Uterus (tissue), 4 donors: ENCODE data around the gene LDLRAD2. TPM values are rescaled to one million over a fixed set of nuclear protein-coding genes. Genes with fewer than 3 reads are reported as not detected.
"Not testable (repeated sequence)": the region's sequence is repeated elsewhere in the genome, so short reads cannot be mapped to it uniquely, and the experiment has no call there.

Experiments
- DNase-seq, 2 donors: peaks; one replicate each; pipeline ENCODE4 v3.0.0-alpha.2; 2019 to 2020
- H3K27ac ChIP-seq, 2 donors: fragments of 200-600 bp; sonication (generic); 1 replicate in 1 of 2; 2 replicates in 1 of 2; pipeline ENCODE4 v1.5.1; 2016 to 2018
- H3K27me3 ChIP-seq, 2 donors: fragments of 200-600 bp; sonication (generic); one replicate each; pipeline ENCODE4 v1.5.1; 2018 to 2019; ENCODE audit warnings: control low read depth in 1 of 2
- H3K36me3 ChIP-seq, 2 donors: fragments of 200-600 bp; sonication (generic); one replicate each; pipeline ENCODE4 v1.5.1; 2019; ENCODE audit warnings: control low read depth in 1 of 2
- H3K4me1 ChIP-seq, 2 donors: fragments of 200-600 bp; sonication (generic); one replicate each; pipeline ENCODE4 v1.5.1; 2018 to 2019; ENCODE audit warnings: control low read depth in 1 of 2
- H3K4me3 ChIP-seq, 2 donors: fragments of 200-600 bp; sonication (generic); 1 replicate in 1 of 2; 2 replicates in 1 of 2; pipeline ENCODE4 v1.5.1; 2018 to 2019; ENCODE audit warnings: mild to moderate bottlenecking in 1 of 2
- H3K9me3 ChIP-seq, 2 donors: fragments of 200-600 bp; sonication (generic); one replicate each; pipeline ENCODE4 v1.5.1; 2019; ENCODE audit warnings: control low read depth in 1 of 2
- CTCF ChIP-seq, 4 experiments: fragments of 200-600 bp in 2 of 4; fragments of 450-650 bp in 2 of 4; sonication (generic) in 2 of 4; IDR thresholded peaks; one replicate each; pipeline ENCODE4 v1.5.1; 2016 to 2019; ENCODE audit warnings: antibody characterized with exemption in 4 of 4, mild to moderate bottlenecking in 2 of 4, moderate library complexity in 1 of 4
- POLR2A ChIP-seq, 2 donors: fragments of 450-650 bp; IDR thresholded peaks; one replicate each; pipeline ENCODE4 v1.6.1; 2016; ENCODE audit warnings: antibody characterized with exemption in 2 of 2, mild to moderate bottlenecking in 1 of 2, moderate library complexity in 1 of 2
- intact Hi-C: fragments of 100-400 bp; cut with DNase I; formaldehyde crosslinking; loops from one replicate; pipeline ENCODE4 v1.15.1; 2023; ENCODE audit warnings: low total_unique reads
- total RNA-seq, 4 donors: library from RNA; depleted of rRNA in 3 of 4; stranded (reverse); fragments of >200 nt in 3 of 4; gene quantifications; one replicate each; pipeline versions ENCODE4 v1.1.0 to v1.2.4, GENCODE V29; 2014 to 2023
- donor health status: DM: yes; HTN: yes; CAD: no.

The LDLRAD2 gene
- total RNA-seq, 4 donors from 2014 or later, result 0.48 TPM; not detected in 3

DNA sequence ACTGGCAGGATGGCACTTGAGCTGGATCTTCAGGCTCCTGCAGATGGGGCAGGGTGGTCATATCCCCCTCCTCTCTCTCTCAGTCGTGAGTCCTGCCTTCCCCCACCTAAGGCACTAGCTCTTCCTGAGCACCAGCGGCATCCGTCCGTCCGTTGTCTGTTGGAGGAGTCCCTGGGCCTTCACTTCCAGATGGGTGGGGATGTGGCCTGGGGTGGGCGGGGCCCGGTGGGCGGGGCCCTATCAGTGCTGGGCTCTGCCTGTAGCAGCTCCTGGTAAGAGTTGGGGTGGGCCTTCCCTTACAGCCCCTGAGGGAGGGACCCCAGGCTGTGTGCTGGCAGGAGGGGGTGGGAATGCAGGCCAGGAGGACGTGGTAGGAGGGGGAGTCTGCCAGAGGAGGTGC, 10.3 kb downstream of the LDLRAD2 start:
- peak in 1 of 2 donors; percentile 40 for DNase-seq
- Histone ChIP-seq H3K4me3 (no peak overlapping the region), H3K36me3 (no peaks in the 10 kb centered on the region), H3K9me3 (no peaks in the 10 kb centered on the region), H3K27me3 (no peaks in the 10 kb centered on the region), H3K27ac (no peak overlapping the region), H3K4me1 (no peaks in the 10 kb centered on the region)
- intact Hi-C loops, result no loop called here
- TF ChIP-seq POLR2A (IDR thresholded peaks at IDR 0.05), result no peak
- no peak for TF ChIP-seq CTCF (IDR thresholded peaks at IDR 0.05)

DNA sequence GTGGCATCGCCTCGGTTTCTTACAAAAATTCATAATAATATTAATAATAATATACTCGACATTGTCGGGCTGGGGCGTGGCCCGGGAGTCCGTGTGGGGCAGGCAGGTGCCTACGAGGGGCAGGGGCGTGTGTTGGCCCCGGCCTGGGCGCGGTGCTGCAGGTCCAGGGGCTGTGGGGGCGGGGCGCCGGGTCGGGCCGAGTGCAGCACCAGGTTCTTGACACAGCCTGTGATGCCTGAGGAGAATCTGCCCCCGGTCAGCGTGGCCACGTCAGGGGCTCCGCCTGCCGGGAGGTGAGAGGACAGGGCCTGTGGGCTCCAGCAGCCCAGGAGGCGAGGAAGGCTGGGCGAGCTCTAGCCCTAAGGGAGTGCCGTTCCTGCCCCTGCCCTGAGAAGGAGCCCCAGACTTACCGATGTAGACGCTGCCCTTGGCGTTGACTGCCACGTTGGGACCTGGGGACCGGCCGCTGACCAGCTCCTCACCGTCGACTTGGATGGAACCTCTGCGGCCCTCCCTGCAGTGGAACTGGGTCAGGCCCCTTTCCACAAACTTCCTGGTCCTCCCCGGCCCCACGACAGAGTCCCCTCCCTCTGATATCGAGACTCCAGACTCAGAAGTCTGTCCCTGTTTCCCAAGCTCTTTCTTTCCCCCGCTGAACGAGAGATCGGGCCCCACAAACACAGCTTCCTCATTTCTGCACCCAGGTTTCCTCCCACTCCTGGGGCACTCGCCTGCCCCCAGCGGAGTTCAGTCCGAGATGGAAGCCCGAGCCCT, 11.3 kb downstream of the LDLRAD2 start:
- Histone ChIP-seq H3K36me3 (no peaks in the 10 kb centered on the region), H3K27ac (no peak overlapping the region), H3K9me3 (no peaks in the 10 kb centered on the region), H3K27me3 (no peaks in the 10 kb centered on the region), H3K4me1 (no peaks in the 10 kb centered on the region), H3K4me3 (no peak overlapping the region)
- DNase-seq, result no peak
- TF ChIP-seq CTCF (IDR thresholded peaks at IDR 0.05) (no peak), POLR2A (IDR thresholded peaks at IDR 0.05) (no peak)
- intact Hi-C loops, result no loop called here

- Histone ChIP-seq H3K4me3 (no peak overlapping the region), H3K36me3 (no peaks in the 10 kb centered on the region), H3K27me3 (no peaks in the 10 kb centered on the region), H3K4me1 (no peaks in the 10 kb centered on the region), H3K27ac (no peak overlapping the region), H3K9me3 (no peaks in the 10 kb centered on the region)
- intact Hi-C loops, result no loop called here
- TF ChIP-seq POLR2A (IDR thresholded peaks at IDR 0.05), result no peak
- no peak for TF ChIP-seq CTCF (IDR thresholded peaks at IDR 0.05)
- no peak for DNase-seq
Measured at GRCh38 chr1:21823980-21824702, 12.1 kb downstream of the LDLRAD2 start.

DNA sequence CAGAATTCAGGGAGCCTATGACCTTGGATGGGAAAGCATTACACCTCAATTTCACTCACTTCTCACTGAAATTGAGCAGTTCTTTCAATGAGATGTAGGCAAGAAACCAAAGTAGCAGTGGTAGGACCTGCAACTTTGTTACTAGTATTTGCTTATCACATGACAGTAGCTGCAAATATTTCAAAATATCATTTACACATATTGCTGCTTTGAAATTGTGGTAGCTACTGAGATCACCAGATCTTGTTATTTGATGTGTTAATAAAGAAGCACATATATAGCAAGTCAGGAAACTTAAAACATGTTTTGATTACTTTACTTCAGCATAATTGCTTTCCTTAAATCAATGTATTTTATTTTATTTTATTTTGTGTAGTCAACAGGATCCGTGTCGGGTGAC, 12.9 kb downstream of the LDLRAD2 start:
- Histone ChIP-seq H3K9me3 (no peaks in the 10 kb centered on the region), H3K27me3 (no peaks in the 10 kb centered on the region), H3K4me3 (no peak overlapping the region), H3K4me1 (no peaks in the 10 kb centered on the region), H3K27ac (no peak overlapping the region), H3K36me3 (no peaks in the 10 kb centered on the region)
- DNase-seq, result no peak
- intact Hi-C loops, result no loop called here
- TF ChIP-seq POLR2A (IDR thresholded peaks at IDR 0.05) (no peak), CTCF (IDR thresholded peaks at IDR 0.05) (no peak)

- H3K9me3 ChIP-seq, result no peaks in the 10 kb centered on the region
- intact Hi-C loops, result no loop called here
- no peak for DNase-seq
- no peak for TF ChIP-seq POLR2A (IDR thresholded peaks at IDR 0.05)
- TF ChIP-seq CTCF (IDR thresholded peaks at IDR 0.05), result no peak
- no peaks in the 10 kb centered on the region for H3K4me1 ChIP-seq
- H3K27ac ChIP-seq, result no peak overlapping the region
- H3K4me3 ChIP-seq, result no peak overlapping the region
- no peaks in the 10 kb centered on the region for H3K27me3 ChIP-seq
- H3K36me3 ChIP-seq, result no peaks in the 10 kb centered on the region
Measured at GRCh38 chr1:21825393-21825792, 13.3 kb downstream of the LDLRAD2 start.

DNA sequence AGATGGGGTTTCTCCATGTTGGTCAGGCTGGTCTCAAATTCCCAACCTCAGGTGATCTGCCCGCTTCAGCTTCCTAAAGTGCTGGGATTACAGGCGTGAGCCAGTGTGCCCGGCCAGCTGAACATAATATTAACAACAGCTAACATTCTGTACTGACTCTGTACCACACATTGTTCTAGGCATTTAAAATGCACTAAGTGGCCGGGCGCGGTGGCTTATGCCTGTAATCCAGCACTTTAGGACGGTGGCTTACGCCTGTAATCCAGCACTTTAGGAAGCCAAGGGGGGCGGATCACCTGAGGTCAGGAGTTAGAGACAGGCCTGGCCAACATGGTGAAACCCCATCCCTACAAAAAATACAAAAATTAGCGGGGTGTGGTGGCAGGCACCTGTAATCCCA, 14.6 kb downstream of the LDLRAD2 start:
- intact Hi-C loops, H3K9me3 ChIP-seq, H3K4me3 ChIP-seq, DNase-seq, H3K4me1 ChIP-seq, H3K36me3 ChIP-seq, H3K27me3 ChIP-seq, H3K27ac ChIP-seq: not testable (repeated sequence)
